Muscle layer of colon (tissue), 2 donors: ENCODE measurements around the gene PRM2.

ENCODE experiments used
- H3K27ac ChIP-seq: one replicate; pipeline ENCODE4 v1.7.0; 2013; ENCODE audit warnings: low read depth, mild to moderate bottlenecking, low read length, moderate library complexity
- H3K27me3 ChIP-seq, 2 donors: one replicate each; pipeline ENCODE4 v1.7.0; 2013; ENCODE audit warnings: low read length in 2 of 2, mild to moderate bottlenecking in 2 of 2; ENCODE audit not compliant: insufficient read depth in 2 of 2, control insufficient read depth in 1 of 2
- H3K36me3 ChIP-seq: one replicate; pipeline ENCODE4 v1.7.0; 2013; ENCODE audit warnings: mild to moderate bottlenecking, low read length; ENCODE audit not compliant: insufficient read depth
- H3K4me1 ChIP-seq: one replicate; pipeline ENCODE4 v1.7.0; 2013; ENCODE audit warnings: mild to moderate bottlenecking, low read length; ENCODE audit not compliant: insufficient read depth
- H3K4me3 ChIP-seq, 2 donors: one replicate each; pipeline ENCODE4 v1.7.0; 2013; ENCODE audit warnings: low read length in 2 of 2, low read depth in 1 of 2, mild to moderate bottlenecking in 1 of 2, moderate library complexity in 1 of 2
- H3K9ac ChIP-seq: one replicate; pipeline ENCODE4 v1.7.0; 2013; ENCODE audit warnings: low read length
- H3K9me3 ChIP-seq: one replicate; pipeline ENCODE4 v1.7.0; 2013; ENCODE audit warnings: mild to moderate bottlenecking, low read length
- donor health status: abdominal sarcoma.
- donor health status: Adenocarcinoma of cecum.

PRM2 gene

GRCh38 chr16:11276143-11276895 is at the start of gene PRM2:
Gene PRM2, minus strand, starts transcription at chr16:11276480. Its CDS starts 110 bp downstream, at chr16:11276370.
- H3K4me1 ChIP-seq = no peaks in the 10 kb centered on the region
- no peak within 1 kb of the TSS for H3K27ac ChIP-seq
- H3K9ac ChIP-seq = no peak within 1 kb of the TSS
- H3K36me3 ChIP-seq = no peaks in the 10 kb centered on the region
- no peak within 1 kb of the TSS for H3K4me3 ChIP-seq
- no peaks in the 10 kb centered on the region for H3K27me3 ChIP-seq
- no peaks in the 10 kb centered on the region for H3K9me3 ChIP-seq

GRCh38 chr16:11325404-11326083 is 49.3 kb upstream of the PRM2 start:
- peaks cover 17% of the 10 kb centered on the region for H3K4me1 ChIP-seq
- no peak overlapping the region for H3K4me3 ChIP-seq
- no peaks in the 10 kb centered on the region for H3K27me3 ChIP-seq
- H3K27ac ChIP-seq = no peak overlapping the region
- H3K9ac ChIP-seq = no peak overlapping the region
- no peaks in the 10 kb centered on the region for H3K36me3 ChIP-seq
- H3K9me3 ChIP-seq = no peaks in the 10 kb centered on the region

GRCh38 chr16:11323551-11324336 is 47.5 kb upstream of the PRM2 start:
- H3K9me3 ChIP-seq = no peaks in the 10 kb centered on the region
- H3K4me1 ChIP-seq = peaks cover 11% of the 10 kb centered on the region
- no peak overlapping the region for H3K9ac ChIP-seq
- H3K36me3 ChIP-seq = no peaks in the 10 kb centered on the region
- no peak overlapping the region for H3K4me3 ChIP-seq
- no peak overlapping the region for H3K27ac ChIP-seq
- no peaks in the 10 kb centered on the region for H3K27me3 ChIP-seq

- Histone ChIP-seq H3K27ac (no peak overlapping the region), H3K27me3 (no peaks in the 10 kb centered on the region), H3K4me3 (no peak overlapping the region), H3K4me1 (peaks cover 3% of the 10 kb centered on the region), H3K9me3 (no peaks in the 10 kb centered on the region), H3K36me3 (no peaks in the 10 kb centered on the region), H3K9ac (no peak overlapping the region)
Observed at GRCh38 chr16:11322823-11323222, 46.5 kb upstream of the PRM2 start.

- Histone ChIP-seq H3K27me3 (no peaks in the 10 kb centered on the region), H3K27ac (no peak overlapping the region), H3K36me3 (no peaks in the 10 kb centered on the region), H3K9me3 (no peaks in the 10 kb centered on the region), H3K9ac (no peak overlapping the region), H3K4me3 (no peak overlapping the region), H3K4me1 (no peaks in the 10 kb centered on the region)
Observed at GRCh38 chr16:11321662-11322061, 45.4 kb upstream of the PRM2 start.

GRCh38 chr16:11320170-11320569 is 43.9 kb upstream of the PRM2 start:
- Histone ChIP-seq H3K9ac (no peak overlapping the region), H3K27ac (no peak overlapping the region), H3K36me3 (no peaks in the 10 kb centered on the region), H3K4me1 (no peaks in the 10 kb centered on the region), H3K9me3 (no peaks in the 10 kb centered on the region), H3K4me3 (no peak overlapping the region), H3K27me3 (no peaks in the 10 kb centered on the region)

GRCh38 chr16:11319529-11320146 is 43.4 kb upstream of the PRM2 start:
- no peak overlapping the region for H3K9ac ChIP-seq
- H3K9me3 ChIP-seq = no peaks in the 10 kb centered on the region
- H3K4me3 ChIP-seq = no peak overlapping the region
- no peaks in the 10 kb centered on the region for H3K36me3 ChIP-seq
- H3K27me3 ChIP-seq = no peaks in the 10 kb centered on the region
- H3K4me1 ChIP-seq = no peaks in the 10 kb centered on the region
- no peak overlapping the region for H3K27ac ChIP-seq

- H3K4me1 ChIP-seq = no peaks in the 10 kb centered on the region
- no peaks in the 10 kb centered on the region for H3K27me3 ChIP-seq
- no peaks in the 10 kb centered on the region for H3K36me3 ChIP-seq
- H3K4me3 ChIP-seq = no peak overlapping the region
- no peak overlapping the region for H3K27ac ChIP-seq
- no peak overlapping the region for H3K9ac ChIP-seq
- H3K9me3 ChIP-seq = no peaks in the 10 kb centered on the region
Observed at GRCh38 chr16:11318817-11319216, 42.5 kb upstream of the PRM2 start.

GRCh38 chr16:11316331-11317015 is 40.2 kb upstream of the PRM2 start:
- no peak overlapping the region for H3K4me3 ChIP-seq
- no peaks in the 10 kb centered on the region for H3K27me3 ChIP-seq
- no peak overlapping the region for H3K9ac ChIP-seq
- no peaks in the 10 kb centered on the region for H3K9me3 ChIP-seq
- no peaks in the 10 kb centered on the region for H3K4me1 ChIP-seq
- H3K27ac ChIP-seq = no peak overlapping the region
- no peaks in the 10 kb centered on the region for H3K36me3 ChIP-seq

- Histone ChIP-seq H3K36me3 (no peaks in the 10 kb centered on the region), H3K4me3 (no peak overlapping the region), H3K27me3 (no peaks in the 10 kb centered on the region), H3K9ac (no peak overlapping the region), H3K4me1 (no peaks in the 10 kb centered on the region), H3K27ac (no peak overlapping the region), H3K9me3 (no peaks in the 10 kb centered on the region)
Observed at GRCh38 chr16:11315510-11315909, 39.2 kb upstream of the PRM2 start.
